Measurements from ENCODE around the gene TEX51.

GRCh38 chr2:126858013-126858412, 40.7 kb upstream of the TEX51 start:
- no peak for TF ChIP-seq CTCF (IDR thresholded peaks at IDR 0.05)
- no peak for TF ChIP-seq POLR2A (IDR thresholded peaks at IDR 0.05)

Measured in heart left ventricle (tissue), 13 donors.